Measurements from ENCODE around the gene EGR1.
"Not testable (repeated sequence)": the region's sequence is repeated elsewhere in the genome, so short reads cannot be mapped to it uniquely, and the experiment has no call there.

Gene EGR1

GRCh38 chr5:138507485-138507884 lies 42.2 kb downstream of the EGR1 start:
- not testable (repeated sequence) for DNase-seq (ENCODE audit: low read depth)

GRCh38 chr5:138508958-138509357 lies 43.7 kb downstream of the EGR1 start:
- DNase-seq (ENCODE audit: low read depth), result no peak

GRCh38 chr5:138514021-138514420 lies 48.7 kb downstream of the EGR1 start:
- no peak for DNase-seq (ENCODE audit: low read depth)

GRCh38 chr5:138515556-138516245 lies 50.4 kb downstream of the EGR1 start:
- no peak for DNase-seq (ENCODE audit: low read depth)

GRCh38 chr5:138517437-138517836 lies 52.2 kb downstream of the EGR1 start:
- DNase-seq (ENCODE audit: low read depth), result no peak

Data from activated T-helper 1 cell treated with Interleukin-2 at 50 U/mL for 16 hours (primary cell).